MM.1S (cell line): Measurements from ENCODE around the gene SLC25A4.

Experiments
- EZH2 ChIP-seq: fragments of 300-600 bp; sonication (generic); optimal IDR thresholded peaks from 2 replicates; pipeline ENCODE3; 2017; ENCODE audit warnings: low read depth, mild to moderate bottlenecking, antibody characterized with exemption, low read length, mixed read lengths
- EZH2phosphoT487 ChIP-seq: fragments of 300-600 bp; sonication (generic); IDR thresholded peaks from 2 replicates; pipeline ENCODE4 v1.6.1; 2018; ENCODE audit warnings: antibody characterized with exemption, low read length
- TF ChIP-seq, protein P1 (sequence below): fragments of 300-600 bp; sonication (generic); IDR thresholded peaks from 2 replicates; pipeline ENCODE4 v1.5.1; 2016; ENCODE audit warnings: antibody characterized with exemption, low read length, mixed read lengths

GRCh38 chr4:185194924-185195888, 52.1 kb downstream of the SLC25A4 start:
- TF ChIP-seq, protein P1, sequence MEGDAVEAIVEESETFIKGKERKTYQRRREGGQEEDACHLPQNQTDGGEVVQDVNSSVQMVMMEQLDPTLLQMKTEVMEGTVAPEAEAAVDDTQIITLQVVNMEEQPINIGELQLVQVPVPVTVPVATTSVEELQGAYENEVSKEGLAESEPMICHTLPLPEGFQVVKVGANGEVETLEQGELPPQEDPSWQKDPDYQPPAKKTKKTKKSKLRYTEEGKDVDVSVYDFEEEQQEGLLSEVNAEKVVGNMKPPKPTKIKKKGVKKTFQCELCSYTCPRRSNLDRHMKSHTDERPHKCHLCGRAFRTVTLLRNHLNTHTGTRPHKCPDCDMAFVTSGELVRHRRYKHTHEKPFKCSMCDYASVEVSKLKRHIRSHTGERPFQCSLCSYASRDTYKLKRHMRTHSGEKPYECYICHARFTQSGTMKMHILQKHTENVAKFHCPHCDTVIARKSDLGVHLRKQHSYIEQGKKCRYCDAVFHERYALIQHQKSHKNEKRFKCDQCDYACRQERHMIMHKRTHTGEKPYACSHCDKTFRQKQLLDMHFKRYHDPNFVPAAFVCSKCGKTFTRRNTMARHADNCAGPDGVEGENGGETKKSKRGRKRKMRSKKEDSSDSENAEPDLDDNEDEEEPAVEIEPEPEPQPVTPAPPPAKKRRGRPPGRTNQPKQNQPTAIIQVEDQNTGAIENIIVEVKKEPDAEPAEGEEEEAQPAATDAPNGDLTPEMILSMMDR = no peak
- TF ChIP-seq EZH2 (no peak), EZH2phosphoT487 (no peak)
